GM12878 (cell line): Measurements from ENCODE around the gene TESK2. TPM values are rescaled to one million over a fixed set of nuclear protein-coding genes. Genes with fewer than 3 reads are reported as not detected.

Experiments
- ATAC-seq: fragments of 200-7000 bp; cut with Tn5 transposase; 3 replicates; pipeline ENCODE4 v1.9.1; 2020; ENCODE audit warnings: mild to moderate bottlenecking, moderate library complexity
- BruUV-seq: library from RNA; stranded (reverse); fragments of 400-500 nt; replicated peaks from 2 replicates; lab custom pipeline; 2021; lab: Mats Ljungman, UMichigan
- CTCF ChIA-PET: fragments of 300-600 bp; sonication (Branson Sonifier 250); formaldehyde crosslinking; extraction: SDS; loops from one replicate; lab custom pipeline; 2021; ENCODE audit warnings: inconsistent platforms; lab: Yijun Ruan, JAX
- POLR2A ChIA-PET: fragments of 350-600 bp; formaldehyde crosslinking; extraction: SDS; loops from one replicate; lab custom pipeline; 2021; ENCODE audit warnings: inconsistent platforms; lab: Charles Lee
- RAD21 ChIA-PET: fragments of 300-600 bp; sonication (Branson Sonifier 250); formaldehyde crosslinking; loops from one replicate; lab custom pipeline; 2023; ENCODE audit warnings: antibody characterized with exemption; ENCODE audit not compliant: unreplicated experiment; lab: Charles Lee
- SMC1A ChIA-PET: fragments of 300-600 bp; sonication (Branson Sonifier 250); formaldehyde crosslinking; loops from one replicate; lab custom pipeline; 2023; ENCODE audit not compliant: unreplicated experiment, uncharacterized antibody; lab: Charles Lee
- DNase-seq: peaks from one replicate; pipeline ENCODE4 v3.0.0-alpha.2; 2011; ENCODE audit warnings: low read depth, low spot score
- FAIRE-seq: peaks from 3 replicates; lab custom pipeline; 2011; peaks lifted over from hg19 to GRCh38; lab: Jason Lieb, UNC
- H2AFZ ChIP-seq: 2 replicates; pipeline ENCODE4 v1.6.0; 2011; ENCODE audit warnings: low read depth, low read length, control low read depth; ENCODE audit not compliant: control insufficient read depth
- H3K27ac ChIP-seq: 2 replicates; pipeline ENCODE4 v1.5.1; 2011; ENCODE audit warnings: control low read depth; ENCODE audit not compliant: control insufficient read depth, insufficient read depth
- H3K27me3 ChIP-seq, 2 experiments: replicated peaks in 1 of 2; 2 replicates each; pipeline versions ENCODE4 v1.6.0 to v1.6.1; 2011; ENCODE audit warnings: low read length in 1 of 2; ENCODE audit not compliant: control insufficient read depth in 2 of 2, insufficient read depth in 2 of 2
- H3K36me3 ChIP-seq, 2 experiments: 2 replicates each; pipeline ENCODE4 v1.5.1; 2011; ENCODE audit warnings: low read length in 1 of 2; ENCODE audit not compliant: control insufficient read depth in 2 of 2, insufficient read depth in 2 of 2
- H3K4me1 ChIP-seq: 2 replicates; pipeline ENCODE4 v1.6.1; 2011; ENCODE audit warnings: mild to moderate bottlenecking, low read length, moderate library complexity, mixed read lengths; ENCODE audit not compliant: control insufficient read depth, insufficient read depth
- H3K4me2 ChIP-seq: 2 replicates; pipeline ENCODE4 v1.6.0; 2011; ENCODE audit warnings: control low read depth; ENCODE audit not compliant: control insufficient read depth, insufficient read depth
- H3K4me3 ChIP-seq: fragments of 200-600 bp; sonication (generic); 2 replicates; pipeline ENCODE4 v1.5.1; 2016
- H3K79me2 ChIP-seq: 2 replicates; pipeline ENCODE4 v1.6.0; 2011; ENCODE audit warnings: low read length; ENCODE audit not compliant: control insufficient read depth, insufficient read depth
- H3K9ac ChIP-seq: 2 replicates; pipeline ENCODE4 v1.8.0; 2011; ENCODE audit warnings: low read length, control low read depth, mixed read lengths; ENCODE audit not compliant: control insufficient read depth, insufficient read depth
- H3K9me3 ChIP-seq: replicated peaks from 3 replicates; pipeline ENCODE4 v1.5.1; 2011; ENCODE audit warnings: mild to moderate bottlenecking, low read length; ENCODE audit not compliant: control insufficient read depth, insufficient read depth
- H4K20me1 ChIP-seq: 2 replicates; pipeline ENCODE4 v1.6.0; 2011; ENCODE audit not compliant: control insufficient read depth, insufficient read depth
- ASH2L ChIP-seq: fragments of 300-600, 200-600 bp; sonication (generic); IDR thresholded peaks from 2 replicates; pipeline ENCODE4 v1.6.1; 2017; ENCODE audit warnings: low read depth, mild to moderate bottlenecking, borderline replicate concordance
- CEBPB ChIP-seq, 2 experiments: fragments of 150-350 bp in 1 of 2; IDR thresholded peaks; 2 replicates each; pipeline ENCODE4 v1.6.1; 2012 to 2014; ENCODE audit warnings: low read depth in 2 of 2, low read length in 2 of 2, borderline replicate concordance in 1 of 2, inconsistent platforms in 1 of 2
- CHD2 ChIP-seq: IDR thresholded peaks from 2 replicates; pipeline ENCODE4 v1.6.1; 2011; ENCODE audit warnings: low read depth, low read length, improper control_type of control experiment, borderline replicate concordance
- EED ChIP-seq: sonication (generic); IDR thresholded peaks from 2 replicates; pipeline ENCODE4 v1.6.1; 2016; ENCODE audit warnings: antibody characterized with exemption, low read depth
- GATAD2B ChIP-seq: fragments of 450-650 bp; conservative IDR thresholded peaks from 2 replicates; pipeline ENCODE4 v1.6.1; 2017; ENCODE audit warnings: low read depth, mild to moderate bottlenecking, moderate library complexity
- HDAC2 ChIP-seq: fragments of 200-600 bp; sonication (generic); IDR thresholded peaks from 2 replicates; pipeline ENCODE4 v1.6.1; 2017
- IRF4 ChIP-seq: IDR thresholded peaks from 2 replicates; pipeline ENCODE4 v1.6.1; 2011; ENCODE audit warnings: low read depth, low read length
- MLLT1 ChIP-seq: fragments of 450-650 bp; IDR thresholded peaks from 2 replicates; pipeline ENCODE4 v1.6.1; 2016; ENCODE audit warnings: mild to moderate bottlenecking
- NBN ChIP-seq: fragments of 450-650 bp; IDR thresholded peaks from 2 replicates; pipeline ENCODE4 v1.6.1; 2016
- NKRF ChIP-seq: fragments of 450-650 bp; conservative IDR thresholded peaks from 2 replicates; pipeline ENCODE4 v1.6.1; 2017; ENCODE audit warnings: mild to moderate bottlenecking, moderate library complexity
- PAX5 ChIP-seq: IDR thresholded peaks from 2 replicates; pipeline ENCODE4 v1.6.1; 2011; ENCODE audit warnings: low read depth, low read length, borderline replicate concordance
- POLR2AphosphoS2 ChIP-seq: IDR thresholded peaks from 2 replicates; pipeline ENCODE4 v1.6.1; 2011; ENCODE audit warnings: low read depth, mild to moderate bottlenecking, low read length, improper control_type of control experiment, moderate library complexity
- RELB ChIP-seq: fragments of 450-650 bp; IDR thresholded peaks from 2 replicates; pipeline ENCODE4 v1.6.1; 2017; ENCODE audit warnings: low read depth, mild to moderate bottlenecking, moderate library complexity
- WGBS: methylation state at CpG from one replicate; pipeline ENCODE4 v1.1.6; 2016; ENCODE audit warnings: low lambda C conversion rate; ENCODE audit not compliant: insufficient replicate concordance, insufficient coverage; ENCODE audit errors: missing lambda C conversion rate; 5-methylcytosine and 5-hydroxymethylcytosine counted together
- in situ Hi-C: fragments of 300-500 bp; cut with MboI; formaldehyde crosslinking; loops from 9 replicates; pipeline ENCODE4 v1.14.3; 2018; ENCODE audit warnings: mixed read lengths
- intact Hi-C: fragments of 100-400 bp; cut with micrococcal nuclease; formaldehyde crosslinking; loops from one replicate; pipeline ENCODE4 v1.14.2; 2022; ENCODE audit not compliant: unreplicated experiment
- polyA plus RNA-seq, 11 experiments: library from polyadenylated mRNA; depleted of rRNA in 4 of 11; unstranded in 6 of 11; stranded (reverse) in 5 of 11; fragments of >200 nt; fragmentation: Nextera tagmentation in 4 of 11; fragmentation: Illumina TruSeq in 1 of 11; extraction: Ambion mirVana in 4 of 11; extraction: Trizol in 1 of 11; gene quantifications; 1 replicate in 1 of 11; 2 replicates in 10 of 11; pipeline versions ENCODE4 v1.2.1 to v1.2.3, GENCODE V29; 2011 to 2016; ENCODE audit warnings: inconsistent platforms in 2 of 11, missing spikeins in 2 of 11, low read depth in 1 of 11
- total RNA-seq, 4 experiments: library from RNA; depleted of rRNA in 3 of 4; stranded (reverse); fragments of >200 nt in 3 of 4; fragmentation: Illumina TruSeq in 1 of 4; extraction: Trizol in 1 of 4; gene quantifications; 2 replicates each; pipeline versions ENCODE4 v1.2.1 to v1.2.3, GENCODE V29; 2013 to 2021
- TF ChIP-seq, protein P1 (sequence below): IDR thresholded peaks from 2 replicates; pipeline ENCODE4 v1.6.1; 2011; ENCODE audit warnings: borderline replicate concordance, low read depth, mild to moderate bottlenecking, moderate library complexity, low read length; ENCODE audit not compliant: insufficient read depth, poor library complexity, severe bottlenecking
- TF ChIP-seq, protein P2 (sequence below): IDR thresholded peaks from 2 replicates; pipeline ENCODE4 v1.6.1; 2012; ENCODE audit warnings: low read length, inconsistent platforms

TESK2 gene
- total and polyA plus RNA-seq, 10 of the 15 experiments (the other 5 are each of a cell fraction or from before 2014, with no cell fraction given), result 2.2 to 10.0 (median 5.7) TPM

DNA sequence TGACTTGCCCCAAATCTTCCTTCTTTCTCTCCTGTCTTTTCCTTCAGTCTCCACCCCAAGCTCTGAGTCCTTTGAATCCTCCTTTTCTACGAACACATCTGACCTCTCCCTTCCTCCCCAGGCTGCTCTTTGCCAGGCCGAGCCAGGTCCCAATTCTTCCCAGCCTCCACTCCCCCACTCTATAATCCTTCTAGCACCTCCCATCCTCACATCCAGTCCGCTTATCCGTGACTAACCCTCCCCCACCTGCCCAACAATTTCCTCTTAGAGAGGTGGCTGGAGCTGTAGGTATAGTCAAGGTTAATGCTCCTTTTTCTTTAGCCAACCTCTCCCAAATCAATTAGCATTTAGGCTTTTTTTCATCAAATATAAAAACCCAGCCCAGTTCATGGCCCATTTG, 173.8 kb downstream of the TESK2 start:
- Histone ChIP-seq H3K27ac (no peak overlapping the region), H4K20me1 (no peaks in the 10 kb centered on the region), H3K4me2 (no peak overlapping the region), H3K9ac (no peak overlapping the region), H3K4me1 (peaks cover 8% of the 10 kb centered on the region; the same call in 1 of the 2 replicates), H3K9me3 (no peaks in the 10 kb centered on the region; the same call in 2 of the 3 replicates), H3K27me3 (no peaks in the 10 kb centered on the region), H3K4me3 (no peak overlapping the region), H3K36me3 (no peaks in the 10 kb centered on the region), H3K79me2 (no peaks in the 10 kb centered on the region), H2AFZ (no peak overlapping the region)
- ChIA-PET CTCF (no interaction called here), RAD21 (no interaction called here), SMC1A (interaction anchor here (4.5 kb wide), 1 partner anchor 23 kb away, joined by 17 read pairs; the partner anchor contains the start of genes MUTYH and TOE1), POLR2A (no interaction called here)
- TF ChIP-seq POLR2AphosphoS2 (no peak), NKRF (no peak), PAX5 (no peak), CEBPB (IDR thresholded peaks at IDR 0.05; ENCODE audit: borderline replicate concordance in 1 of 2, low read depth in 2 of 2, low read length in 2 of 2) (no peak), IRF4 (no peak), MLLT1 (no peak), NBN (no peak), RELB (no peak), CHD2 (no peak), GATAD2B (no peak), ASH2L (no peak), HDAC2 (no peak), EED (no peak)
- TF ChIP-seq, protein P1, sequence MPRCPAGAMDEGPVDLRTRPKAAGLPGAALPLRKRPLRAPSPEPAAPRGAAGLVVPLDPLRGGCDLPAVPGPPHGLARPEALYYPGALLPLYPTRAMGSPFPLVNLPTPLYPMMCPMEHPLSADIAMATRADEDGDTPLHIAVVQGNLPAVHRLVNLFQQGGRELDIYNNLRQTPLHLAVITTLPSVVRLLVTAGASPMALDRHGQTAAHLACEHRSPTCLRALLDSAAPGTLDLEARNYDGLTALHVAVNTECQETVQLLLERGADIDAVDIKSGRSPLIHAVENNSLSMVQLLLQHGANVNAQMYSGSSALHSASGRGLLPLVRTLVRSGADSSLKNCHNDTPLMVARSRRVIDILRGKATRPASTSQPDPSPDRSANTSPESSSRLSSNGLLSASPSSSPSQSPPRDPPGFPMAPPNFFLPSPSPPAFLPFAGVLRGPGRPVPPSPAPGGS, result no peak
- TF ChIP-seq, protein P2, sequence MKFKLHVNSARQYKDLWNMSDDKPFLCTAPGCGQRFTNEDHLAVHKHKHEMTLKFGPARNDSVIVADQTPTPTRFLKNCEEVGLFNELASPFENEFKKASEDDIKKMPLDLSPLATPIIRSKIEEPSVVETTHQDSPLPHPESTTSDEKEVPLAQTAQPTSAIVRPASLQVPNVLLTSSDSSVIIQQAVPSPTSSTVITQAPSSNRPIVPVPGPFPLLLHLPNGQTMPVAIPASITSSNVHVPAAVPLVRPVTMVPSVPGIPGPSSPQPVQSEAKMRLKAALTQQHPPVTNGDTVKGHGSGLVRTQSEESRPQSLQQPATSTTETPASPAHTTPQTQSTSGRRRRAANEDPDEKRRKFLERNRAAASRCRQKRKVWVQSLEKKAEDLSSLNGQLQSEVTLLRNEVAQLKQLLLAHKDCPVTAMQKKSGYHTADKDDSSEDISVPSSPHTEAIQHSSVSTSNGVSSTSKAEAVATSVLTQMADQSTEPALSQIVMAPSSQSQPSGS, result no peak
- ATAC-seq, result no peak
- FAIRE-seq, result no peak
- intact Hi-C loops (no loop called here), in situ Hi-C loops (no loop called here)
- DNase-seq, result no peak
- WGBS, result 46% methylated on average over 4 of the region's 4 CpGs
- no TSS peak for BruUV-seq
